IMR-90 (cell line): ENCODE measurements around the gene LIN9. TPM values are rescaled to one million over a fixed set of nuclear protein-coding genes. Genes with fewer than 3 reads are reported as not detected.

Experiments
- ATAC-seq: fragments of 200-7000 bp; cut with Tn5 transposase; 2 replicates; pipeline ENCODE4 v1.9.1; 2020; ENCODE audit warnings: low read depth, mild to moderate bottlenecking, moderate library complexity
- BruUV-seq: library from RNA; stranded (reverse); fragments of 400-500 nt; replicated peaks from 2 replicates; lab custom pipeline; 2021; lab: Mats Ljungman, UMichigan
- CTCF ChIA-PET: fragments of 300-600 bp; formaldehyde crosslinking; extraction: SDS; loops from one replicate; lab custom pipeline; 2021; ENCODE audit warnings: antibody characterized with exemption; lab: Yijun Ruan, JAX
- POLR2A ChIA-PET: fragments of 300-600 bp; sonication (Branson Sonifier 250); formaldehyde crosslinking; loops from one replicate; lab custom pipeline; 2022; ENCODE audit warnings: antibody characterized with exemption; ENCODE audit not compliant: unreplicated experiment; lab: Charles Lee
- DNase-seq: peaks from one replicate; pipeline ENCODE4 v3.0.0; 2013
- H2AFZ ChIP-seq: replicated peaks from 2 replicates; pipeline ENCODE3; 2013; ENCODE audit warnings: low read length, mild to moderate bottlenecking; ENCODE audit not compliant: poor library complexity
- H2AK5ac ChIP-seq: 2 replicates; pipeline ENCODE4 v1.6.1; 2013; ENCODE audit warnings: low read depth, low read length, inconsistent platforms
- H2AK9ac ChIP-seq: replicated peaks from 2 replicates; pipeline ENCODE3; 2013; ENCODE audit warnings: mild to moderate bottlenecking, low read depth, low read length, moderate library complexity; ENCODE audit not compliant: poor library complexity
- H2BK120ac ChIP-seq: 2 replicates; pipeline ENCODE4 v1.6.1; 2013; ENCODE audit warnings: low read depth, low read length, inconsistent platforms
- H2BK15ac ChIP-seq: 3 replicates; pipeline ENCODE4 v1.6.1; 2013; ENCODE audit warnings: low read depth, low read length, inconsistent platforms
- H2BK20ac ChIP-seq: 2 replicates; pipeline ENCODE4 v1.6.1; 2013; ENCODE audit warnings: low read depth, mild to moderate bottlenecking, inconsistent platforms, low read length, moderate library complexity
- H2BK5ac ChIP-seq: 2 replicates; pipeline ENCODE4 v1.6.1; 2013; ENCODE audit warnings: mild to moderate bottlenecking, low read depth, low read length, inconsistent platforms; ENCODE audit not compliant: poor library complexity, severe bottlenecking
- H3K14ac ChIP-seq: replicated peaks from 2 replicates; pipeline ENCODE4 v1.6.1; 2013; ENCODE audit warnings: low read depth, low read length, inconsistent platforms
- H3K18ac ChIP-seq: 2 replicates; pipeline ENCODE4 v1.6.1; 2013; ENCODE audit warnings: low read depth, low read length, control low read depth
- H3K23ac ChIP-seq: 2 replicates; pipeline ENCODE4 v1.6.1; 2013; ENCODE audit warnings: low read depth, low read length, inconsistent platforms
- H3K27ac ChIP-seq: 2 replicates; pipeline ENCODE4 v1.5.1; 2013; ENCODE audit warnings: mild to moderate bottlenecking, control low read depth, low read length; ENCODE audit not compliant: insufficient read depth
- H3K27me3 ChIP-seq: 2 replicates; pipeline ENCODE4 v1.6.1; 2013; ENCODE audit warnings: low read length; ENCODE audit not compliant: control insufficient read depth, insufficient read depth
- H3K36me3 ChIP-seq: 2 replicates; pipeline ENCODE4 v1.6.1; 2013; ENCODE audit warnings: low read length, mixed read lengths; ENCODE audit not compliant: control insufficient read depth, insufficient read depth
- H3K4ac ChIP-seq: 2 replicates; pipeline ENCODE4 v1.6.1; 2013; ENCODE audit warnings: low read depth, low read length, inconsistent platforms
- H3K4me1 ChIP-seq: 2 replicates; pipeline ENCODE4 v1.6.1; 2013; ENCODE audit warnings: low read length, mixed read lengths; ENCODE audit not compliant: control insufficient read depth, insufficient read depth
- H3K4me2 ChIP-seq: 2 replicates; pipeline ENCODE4 v1.6.1; 2013; ENCODE audit warnings: low read depth, mild to moderate bottlenecking, control low read depth, low read length, moderate library complexity
- H3K4me3 ChIP-seq: 2 replicates; pipeline ENCODE4 v1.5.1; 2013; ENCODE audit warnings: low read depth, mild to moderate bottlenecking, control low read depth, low read length, moderate library complexity; ENCODE audit not compliant: insufficient read depth
- H3K56ac ChIP-seq: 2 replicates; pipeline ENCODE4 v1.6.1; 2013; ENCODE audit warnings: low read length, inconsistent platforms; ENCODE audit not compliant: insufficient read depth; ENCODE audit errors: extremely low read depth
- H3K79me1 ChIP-seq, 2 experiments: 2 replicates each; pipeline ENCODE4 v1.6.1; 2013; ENCODE audit warnings: low read length in 2 of 2, inconsistent platforms in 1 of 2, low read depth in 1 of 2
- H3K9ac ChIP-seq: 2 replicates; pipeline ENCODE4 v1.6.1; 2013; ENCODE audit warnings: low read depth, low read length, control low read depth
- H3K9me1 ChIP-seq: 2 replicates; pipeline ENCODE4 v1.6.1; 2013; ENCODE audit warnings: low read length, inconsistent platforms; ENCODE audit not compliant: insufficient read depth
- H3K9me3 ChIP-seq: 2 replicates; pipeline ENCODE4 v1.6.1; 2013; ENCODE audit warnings: low read length; ENCODE audit not compliant: control insufficient read depth, insufficient read depth
- H4K20me1 ChIP-seq: 2 replicates; pipeline ENCODE4 v1.6.1; 2013; ENCODE audit warnings: low read length, inconsistent platforms; ENCODE audit not compliant: insufficient read depth
- H4K5ac ChIP-seq: 2 replicates; pipeline ENCODE4 v1.6.1; 2013; ENCODE audit warnings: mild to moderate bottlenecking, low read depth, low read length, control low read depth
- H4K8ac ChIP-seq, 2 experiments: 2 replicates each; pipeline ENCODE4 v1.6.1; 2013; ENCODE audit warnings: low read depth in 2 of 2, low read length in 2 of 2, control low read depth in 1 of 2, inconsistent platforms in 1 of 2
- H4K91ac ChIP-seq: 2 replicates; pipeline ENCODE4 v1.6.1; 2013; ENCODE audit warnings: low read depth, low read length, inconsistent platforms; ENCODE audit not compliant: insufficient read depth
- BHLHE40 ChIP-seq: fragments of 150-350 bp; IDR thresholded peaks from 2 replicates; pipeline ENCODE4 v1.6.1; 2016; ENCODE audit warnings: mild to moderate bottlenecking, low read depth, low read length
- CEBPB ChIP-seq: IDR thresholded peaks from 2 replicates; pipeline ENCODE4 v1.6.1; 2012; ENCODE audit warnings: low read depth, low read length, improper control_type of control experiment
- MAZ ChIP-seq: IDR thresholded peaks from 2 replicates; pipeline ENCODE4 v1.6.1; 2012; ENCODE audit warnings: low read depth, mild to moderate bottlenecking, low read length, improper control_type of control experiment, moderate library complexity, borderline replicate concordance
- MXI1 ChIP-seq: IDR thresholded peaks from 2 replicates; pipeline ENCODE4 v1.6.1; 2012; ENCODE audit warnings: low read depth, mild to moderate bottlenecking, low read length, moderate library complexity, borderline replicate concordance
- POLR2A ChIP-seq: IDR thresholded peaks from 2 replicates; pipeline ENCODE4 v1.6.1; 2012; ENCODE audit warnings: mild to moderate bottlenecking, low read depth, low read length
- RAD21 ChIP-seq: IDR thresholded peaks from 2 replicates; pipeline ENCODE4 v1.6.1; 2012; ENCODE audit warnings: low read length, improper control_type of control experiment
- RCOR1 ChIP-seq: IDR thresholded peaks from 2 replicates; pipeline ENCODE4 v1.6.1; 2012; ENCODE audit warnings: mild to moderate bottlenecking, low read length, improper control_type of control experiment; ENCODE audit not compliant: insufficient replicate concordance
- RFX5 ChIP-seq: IDR thresholded peaks from 2 replicates; pipeline ENCODE4 v1.8.0; 2012; ENCODE audit warnings: low read depth, mild to moderate bottlenecking, low read length, moderate library complexity
- SMC3 ChIP-seq: fragments of 150-350 bp; IDR thresholded peaks from 2 replicates; pipeline ENCODE4 v1.6.1; 2016; ENCODE audit warnings: low read depth, mild to moderate bottlenecking, antibody characterized with exemption, low read length, moderate library complexity
- WGBS, 2 experiments: methylation state at CpG; one replicate each; pipeline versions ENCODE4 v1.1.5 to v1.1.7; 2013; ENCODE audit warnings: missing lambda C conversion rate in 2 of 2; ENCODE audit not compliant: insufficient read length in 1 of 2; ENCODE audit errors: extremely low coverage in 2 of 2; 5-methylcytosine and 5-hydroxymethylcytosine counted together
- dilution Hi-C: fragments of 300-500 bp; cut with HindIII; formaldehyde crosslinking; loops from one replicate; pipeline ENCODE4 v1.14.3; 2018; ENCODE audit warnings: low sequenced_read_pairs; ENCODE audit not compliant: unreplicated experiment
- in situ Hi-C: fragments of 300-500 bp; cut with MboI; formaldehyde crosslinking; loops from 3 replicates; pipeline ENCODE4 v1.14.3; 2019; ENCODE audit warnings: low sequenced_read_pairs, inconsistent platforms, mixed read lengths
- intact Hi-C: fragments of 100-400 bp; cut with micrococcal nuclease; formaldehyde crosslinking; loops from 2 replicates; pipeline ENCODE4 v1.10.0; 2022
- polyA plus RNA-seq, 3 experiments: library from polyadenylated mRNA; depleted of rRNA; stranded (reverse); fragments of >200 nt; gene quantifications; 2 replicates each; pipeline ENCODE4 v1.2.3, GENCODE V29; 2012; ENCODE audit warnings: low replicate concordance in 1 of 3
- total RNA-seq: library from RNA; depleted of rRNA; stranded (reverse); fragments of >200 nt; gene quantifications from 2 replicates; pipeline ENCODE4 v1.2.3, GENCODE V29; 2012
- TF ChIP-seq, protein P1 (sequence below): conservative IDR thresholded peaks from 2 replicates; pipeline ENCODE4 v1.5.1; 2012; ENCODE audit warnings: mild to moderate bottlenecking, low read depth, low read length, improper control_type of control experiment
- TF ChIP-seq, protein P2 (sequence below): fragments of 150-350 bp; IDR thresholded peaks from 2 replicates; pipeline ENCODE4 v1.6.1; 2016; ENCODE audit warnings: low read depth, mild to moderate bottlenecking, low read length, moderate library complexity, borderline replicate concordance
- TF ChIP-seq, protein P3 (sequence below): fragments of 150-350 bp; IDR thresholded peaks from 2 replicates; pipeline ENCODE4 v1.6.1; 2017; ENCODE audit warnings: mild to moderate bottlenecking, antibody characterized with exemption, low read length, low read depth

Gene LIN9
- total and polyA plus RNA-seq, 2 of the 4 experiments (the other 2 are of a cell fraction), result 2.3 to 3.9 TPM

DNA sequence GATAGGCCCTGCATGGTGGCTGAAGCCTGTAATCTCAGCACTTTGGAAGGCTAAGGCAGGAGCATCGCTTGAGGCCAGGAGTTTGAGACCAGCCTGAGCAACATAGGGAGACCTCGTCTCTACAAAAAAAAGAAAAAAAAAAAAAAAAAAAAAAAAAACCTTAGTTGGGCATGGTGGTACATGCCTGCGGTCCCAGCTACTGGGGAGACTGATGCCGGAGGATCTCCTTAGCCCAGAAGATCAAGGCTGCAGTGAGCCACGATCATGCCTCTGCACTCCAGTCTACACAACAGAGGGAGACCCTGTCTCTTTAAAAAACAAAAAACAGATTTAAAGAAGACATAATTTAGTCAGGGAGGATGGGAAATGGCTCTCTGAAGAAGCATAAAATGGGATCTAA lies 3.8 kb downstream of the LIN9 start:
- H2AK5ac ChIP-seq, result no peak overlapping the region
- H3K9me3 ChIP-seq, result no peaks in the 10 kb centered on the region
- no peak overlapping the region for H2BK15ac ChIP-seq
- ChIA-PET CTCF (no interaction called here), POLR2A (no interaction called here)
- no peak overlapping the region for H2AK9ac ChIP-seq
- H3K56ac ChIP-seq, result no peak overlapping the region
- H3K79me1 ChIP-seq, result peaks cover 22 to 33% of the 10 kb centered on the region in 2 experiments
- BruUV-seq, result no TSS peak
- H3K18ac ChIP-seq, result no peak overlapping the region
- no peak overlapping the region for H3K4ac ChIP-seq
- in situ Hi-C loops, result no loop called here
- H3K23ac ChIP-seq, result no peak overlapping the region
- H2BK120ac ChIP-seq, result no peak overlapping the region
- peaks cover 2% of the 10 kb centered on the region; the same call in 1 of the 2 replicates for H3K9me1 ChIP-seq
- no peaks in the 10 kb centered on the region for H3K27me3 ChIP-seq
- H2AFZ ChIP-seq, result no peak overlapping the region
- no peak overlapping the region for H4K8ac ChIP-seq
- intact Hi-C loops, result no loop called here
- ATAC-seq, result no peak
- H3K4me1 ChIP-seq, result peaks cover 4% of the 10 kb centered on the region
- H3K4me3 ChIP-seq, result no peak overlapping the region
- DNase-seq, result no peak
- no peak overlapping the region for H4K5ac ChIP-seq
- no peak overlapping the region for H3K27ac ChIP-seq
- no peak overlapping the region for H2BK20ac ChIP-seq
- no peak overlapping the region for H3K14ac ChIP-seq
- no peak overlapping the region for H2BK5ac ChIP-seq
- no peak overlapping the region for H4K91ac ChIP-seq
- no peak overlapping the region for H3K4me2 ChIP-seq
- H4K20me1 ChIP-seq, result no peaks in the 10 kb centered on the region
- no peak for TF ChIP-seq SMC3
- TF ChIP-seq MXI1, result no peak
- TF ChIP-seq BHLHE40, result no peak
- no peak for TF ChIP-seq CEBPB
- TF ChIP-seq RFX5, result no peak
- TF ChIP-seq, protein P1, sequence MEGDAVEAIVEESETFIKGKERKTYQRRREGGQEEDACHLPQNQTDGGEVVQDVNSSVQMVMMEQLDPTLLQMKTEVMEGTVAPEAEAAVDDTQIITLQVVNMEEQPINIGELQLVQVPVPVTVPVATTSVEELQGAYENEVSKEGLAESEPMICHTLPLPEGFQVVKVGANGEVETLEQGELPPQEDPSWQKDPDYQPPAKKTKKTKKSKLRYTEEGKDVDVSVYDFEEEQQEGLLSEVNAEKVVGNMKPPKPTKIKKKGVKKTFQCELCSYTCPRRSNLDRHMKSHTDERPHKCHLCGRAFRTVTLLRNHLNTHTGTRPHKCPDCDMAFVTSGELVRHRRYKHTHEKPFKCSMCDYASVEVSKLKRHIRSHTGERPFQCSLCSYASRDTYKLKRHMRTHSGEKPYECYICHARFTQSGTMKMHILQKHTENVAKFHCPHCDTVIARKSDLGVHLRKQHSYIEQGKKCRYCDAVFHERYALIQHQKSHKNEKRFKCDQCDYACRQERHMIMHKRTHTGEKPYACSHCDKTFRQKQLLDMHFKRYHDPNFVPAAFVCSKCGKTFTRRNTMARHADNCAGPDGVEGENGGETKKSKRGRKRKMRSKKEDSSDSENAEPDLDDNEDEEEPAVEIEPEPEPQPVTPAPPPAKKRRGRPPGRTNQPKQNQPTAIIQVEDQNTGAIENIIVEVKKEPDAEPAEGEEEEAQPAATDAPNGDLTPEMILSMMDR, result no peak
- TF ChIP-seq, protein P2, sequence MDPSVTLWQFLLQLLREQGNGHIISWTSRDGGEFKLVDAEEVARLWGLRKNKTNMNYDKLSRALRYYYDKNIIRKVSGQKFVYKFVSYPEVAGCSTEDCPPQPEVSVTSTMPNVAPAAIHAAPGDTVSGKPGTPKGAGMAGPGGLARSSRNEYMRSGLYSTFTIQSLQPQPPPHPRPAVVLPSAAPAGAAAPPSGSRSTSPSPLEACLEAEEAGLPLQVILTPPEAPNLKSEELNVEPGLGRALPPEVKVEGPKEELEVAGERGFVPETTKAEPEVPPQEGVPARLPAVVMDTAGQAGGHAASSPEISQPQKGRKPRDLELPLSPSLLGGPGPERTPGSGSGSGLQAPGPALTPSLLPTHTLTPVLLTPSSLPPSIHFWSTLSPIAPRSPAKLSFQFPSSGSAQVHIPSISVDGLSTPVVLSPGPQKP, result no peak
- no peak for TF ChIP-seq RAD21
- no peak for TF ChIP-seq MAZ
- TF ChIP-seq POLR2A, result no peak
- TF ChIP-seq RCOR1, result no peak
- TF ChIP-seq, protein P3, sequence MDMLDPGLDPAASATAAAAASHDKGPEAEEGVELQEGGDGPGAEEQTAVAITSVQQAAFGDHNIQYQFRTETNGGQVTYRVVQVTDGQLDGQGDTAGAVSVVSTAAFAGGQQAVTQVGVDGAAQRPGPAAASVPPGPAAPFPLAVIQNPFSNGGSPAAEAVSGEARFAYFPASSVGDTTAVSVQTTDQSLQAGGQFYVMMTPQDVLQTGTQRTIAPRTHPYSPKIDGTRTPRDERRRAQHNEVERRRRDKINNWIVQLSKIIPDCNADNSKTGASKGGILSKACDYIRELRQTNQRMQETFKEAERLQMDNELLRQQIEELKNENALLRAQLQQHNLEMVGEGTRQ, result no peak
- dilution Hi-C loops, result no loop called here
- no peak overlapping the region for H3K9ac ChIP-seq
- no CpG with 5 or more reads among the region's 5 CpGs for whole genome bisulfite sequencing, 2 experiments
- no peaks in the 10 kb centered on the region for H3K36me3 ChIP-seq
